ENCODE measurements around the gene RAB30. TPM values are rescaled to one million over a fixed set of nuclear protein-coding genes. Genes with fewer than 3 reads are reported as not detected.
"Not testable (repeated sequence)": the region's sequence is repeated elsewhere in the genome, so short reads cannot be mapped to it uniquely, and the experiment has no call there.

Gene RAB30
- total RNA-seq, 1 donor from 2014 or later, result 14.8 TPM

DNA sequence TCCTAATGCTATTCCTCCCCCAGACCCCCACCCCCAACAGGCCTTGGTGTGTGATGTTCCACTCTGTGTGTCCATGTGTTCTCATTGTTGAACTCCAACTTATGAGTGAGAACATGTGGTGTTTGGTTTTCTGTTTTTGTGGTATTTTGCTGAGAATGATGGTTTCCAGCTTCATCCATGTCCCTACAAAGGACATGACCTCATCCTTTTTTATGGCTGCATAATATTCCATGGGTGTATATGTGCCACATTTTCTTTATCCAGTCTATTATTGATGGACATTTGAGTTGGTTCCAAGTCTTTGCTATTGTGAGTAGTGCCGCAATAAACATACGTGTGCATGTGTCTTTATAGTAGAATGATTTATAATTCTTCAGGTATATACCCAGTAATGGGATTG lies 121.2 kb downstream of the RAB30 start:
- not testable (repeated sequence) for DNase-seq (ENCODE audit: low read depth, low spot score)

GRCh38 chr11:82949352-82949751 lies 122.3 kb downstream of the RAB30 start:
- no peak for DNase-seq (ENCODE audit: low read depth, low spot score)

- DNase-seq (ENCODE audit: low read depth, low spot score), result no peak
Measured at GRCh38 chr11:82945682-82946081, 126.0 kb downstream of the RAB30 start.

DNA sequence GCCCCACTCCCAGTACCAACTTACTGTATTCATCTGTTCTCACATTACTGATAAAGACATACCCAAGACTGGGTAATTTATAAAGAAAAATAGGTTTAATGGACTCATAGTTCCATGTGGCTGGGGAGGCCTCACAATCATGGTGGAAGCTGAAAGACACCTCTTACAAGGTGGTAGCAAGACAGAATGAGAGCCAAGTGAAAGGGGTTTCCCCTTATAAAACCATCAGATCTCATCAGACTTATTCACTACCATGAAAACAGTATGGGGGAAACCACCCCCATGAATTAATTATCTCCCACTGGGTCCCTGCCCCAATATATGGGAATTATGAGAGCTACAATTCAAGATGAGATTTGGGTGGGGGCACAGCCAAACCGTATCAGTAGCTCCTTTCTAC lies 126.7 kb downstream of the RAB30 start:
- DNase-seq (ENCODE audit: low read depth, low spot score), result not testable (repeated sequence)

- DNase-seq (ENCODE audit: low read depth, low spot score), result no peak
Measured at GRCh38 chr11:82944198-82944597, 127.5 kb downstream of the RAB30 start.

- DNase-seq (ENCODE audit: low read depth, low spot score), result not testable (repeated sequence)
Measured at GRCh38 chr11:82943430-82943829, 128.3 kb downstream of the RAB30 start.

- no peak for DNase-seq (ENCODE audit: low read depth, low spot score)
Measured at GRCh38 chr11:82942376-82942775, 129.3 kb downstream of the RAB30 start.

DNA sequence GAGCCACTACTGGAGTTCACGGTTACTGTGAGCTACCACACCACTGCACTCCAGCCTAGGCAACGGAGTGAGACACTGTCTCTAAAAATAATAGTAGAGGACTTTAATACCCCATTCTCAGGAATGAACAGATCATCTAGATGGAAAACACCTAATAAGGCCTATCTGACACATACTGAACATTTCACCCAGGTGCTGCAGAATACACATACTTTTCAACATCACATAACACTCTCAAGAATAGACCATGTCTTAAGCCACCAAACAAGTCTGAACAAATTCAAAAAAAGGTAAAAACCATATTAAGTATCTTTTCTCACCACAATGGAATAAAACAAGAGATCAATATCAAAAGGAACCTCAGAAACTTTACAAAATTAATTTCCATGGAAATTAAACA lies 132.2 kb downstream of the RAB30 start:
- DNase-seq (ENCODE audit: low read depth, low spot score), result no peak

GRCh38 chr11:82937554-82937953 lies 134.1 kb downstream of the RAB30 start:
- no peak for DNase-seq (ENCODE audit: low read depth, low spot score)

DNA sequence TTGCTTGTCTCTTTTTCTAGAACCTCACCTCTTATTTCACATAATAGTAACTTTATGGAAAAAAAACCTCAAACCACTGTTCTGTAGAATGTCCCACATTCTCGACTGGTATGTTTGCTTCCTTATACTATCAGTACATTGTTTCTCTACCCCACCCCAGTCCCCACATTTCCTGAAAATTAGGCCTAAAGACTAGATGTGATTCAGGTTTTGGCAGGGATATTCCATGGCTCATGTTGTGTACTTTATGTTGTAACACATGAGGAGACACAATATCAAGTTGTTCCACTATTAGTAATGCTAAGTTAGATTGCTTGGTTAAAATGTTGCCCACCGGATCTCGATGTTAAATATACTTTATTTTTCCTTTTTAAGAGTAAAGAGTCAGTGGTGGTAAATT lies 135.4 kb downstream of the RAB30 start:
- peak; percentile 37 for DNase-seq (ENCODE audit: low read depth, low spot score)

DNA sequence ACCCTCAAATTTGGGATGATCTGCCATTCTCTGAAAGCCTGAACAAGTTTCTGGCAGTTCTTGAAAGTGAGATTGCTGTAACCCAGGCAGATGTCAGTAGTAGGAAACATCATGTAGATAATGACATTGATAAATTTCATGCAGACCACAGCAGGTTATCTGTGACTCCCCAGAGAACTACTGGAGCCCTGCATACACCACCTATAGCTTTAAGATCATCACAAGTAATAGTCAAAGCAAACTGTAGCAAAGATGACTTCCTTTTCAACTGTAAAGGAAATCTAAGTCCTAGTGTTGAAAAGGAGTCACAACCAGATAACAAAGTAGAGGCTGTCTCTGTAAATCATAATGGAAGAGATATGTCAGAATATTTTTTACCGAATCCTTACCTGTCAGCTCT lies 139.1 kb downstream of the RAB30 start:
- DNase-seq (ENCODE audit: low read depth, low spot score), result no peak

DNA sequence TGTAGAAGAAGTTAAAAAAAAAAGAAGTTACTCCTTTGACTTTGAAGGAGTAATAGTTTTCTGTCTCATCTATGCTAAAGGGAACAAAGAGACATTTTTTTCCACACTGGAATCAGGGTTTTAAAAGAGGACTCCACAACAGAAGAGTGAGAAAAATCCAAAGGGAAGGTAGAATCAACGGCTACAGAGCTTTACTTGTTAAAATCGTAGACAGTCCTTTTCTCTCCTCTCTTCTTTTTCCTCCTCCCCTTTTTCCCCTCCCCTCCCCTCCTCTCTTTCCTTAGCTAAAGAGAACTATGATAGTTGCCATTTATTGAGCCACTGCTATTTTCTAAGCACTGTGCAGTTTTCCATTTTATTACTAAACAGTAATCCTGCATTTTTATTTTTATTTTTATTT lies 141.0 kb downstream of the RAB30 start:
- DNase-seq (ENCODE audit: low read depth, low spot score), result no peak

- no peak for DNase-seq (ENCODE audit: low read depth, low spot score)
Measured at GRCh38 chr11:82930229-82930628, 141.5 kb downstream of the RAB30 start.

- DNase-seq (ENCODE audit: low read depth, low spot score), result no peak
Measured at GRCh38 chr11:82929121-82929520, 142.6 kb downstream of the RAB30 start.

DNA sequence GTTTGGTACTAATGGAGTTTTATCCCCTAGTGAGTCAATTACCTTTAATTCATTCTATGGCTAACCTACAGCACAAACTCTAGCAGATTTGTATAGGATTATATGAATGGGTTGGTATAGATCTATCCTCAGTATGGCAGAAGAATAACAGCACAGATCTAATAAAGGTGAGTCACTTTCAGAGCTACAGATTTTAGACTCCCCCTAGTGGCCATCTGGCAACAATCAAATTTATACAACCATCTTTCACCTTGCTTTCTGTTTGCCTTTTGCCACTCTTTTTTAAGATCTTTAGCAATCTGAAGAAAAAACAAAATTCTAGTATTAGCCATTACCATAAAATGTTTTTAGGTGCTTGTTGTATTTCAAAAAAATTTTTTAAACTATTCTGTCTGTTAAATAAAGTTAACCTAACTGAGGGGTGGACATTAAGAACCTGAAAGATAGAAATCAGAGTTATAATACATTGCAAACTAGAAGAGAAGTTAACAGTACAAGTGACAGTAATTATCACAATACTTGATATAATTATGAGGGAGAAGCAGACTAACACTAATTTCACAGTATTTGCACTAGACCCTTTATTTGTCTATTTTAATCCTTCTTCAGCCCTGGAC lies 144.3 kb downstream of the RAB30 start:
- DNase-seq (ENCODE audit: low read depth, low spot score), result no peak

DNA sequence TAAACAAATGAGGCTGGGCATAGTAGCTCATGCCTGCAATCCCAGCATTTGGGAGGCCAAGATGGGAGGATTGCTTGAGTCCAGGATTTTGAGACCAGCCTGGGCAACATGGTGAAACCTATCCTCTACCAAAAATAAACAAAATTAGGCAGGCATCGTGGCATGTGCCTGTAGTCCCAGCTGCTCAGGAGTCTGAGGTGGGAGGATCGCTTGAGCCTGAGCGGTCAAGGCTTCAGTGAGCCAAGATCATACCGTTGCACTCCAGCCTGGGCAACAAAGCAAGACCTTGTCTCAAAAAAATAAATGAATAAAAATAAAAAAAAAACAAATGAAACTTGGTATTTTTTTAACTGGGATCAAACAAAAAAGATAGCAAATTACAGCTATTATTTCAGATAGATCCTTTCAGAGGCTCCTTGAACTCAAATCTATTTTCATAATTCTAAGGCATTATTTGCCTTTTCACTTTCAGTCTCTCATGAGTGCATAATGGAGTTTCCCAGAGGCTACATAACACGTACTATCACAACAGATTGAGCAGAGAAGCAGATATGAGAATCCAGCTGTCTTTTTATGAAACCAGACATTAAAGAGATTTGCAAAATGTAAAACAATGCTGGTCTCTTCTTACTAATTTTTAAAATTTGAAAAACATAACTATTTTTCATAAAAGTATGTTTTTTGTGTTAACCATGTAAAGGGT lies 147.0 kb downstream of the RAB30 start:
- DNase-seq (ENCODE audit: low read depth, low spot score), result no peak

Other genes with a start within 250 kb of the RAB30 start
- 144 and 271 TPM in 2 replicates for gene PRCP, start 171.5 kb downstream of the RAB30 start, total RNA-seq
- gene DDIAS, start 170.2 kb downstream of the RAB30 start, total RNA-seq, result 10.8 and 11.1 TPM in 2 replicates
- 29.1 and 45.6 TPM in 2 replicates for gene PCF11, start 85.2 kb upstream of the RAB30 start, total RNA-seq
- 6.7 and 8.7 TPM in 2 replicates for gene ANKRD42, start 121.8 kb upstream of the RAB30 start, total RNA-seq
- gene CCDC90B, start 214.5 kb upstream of the RAB30 start, total RNA-seq, result 63.3 and 64.7 TPM in 2 replicates